ENCODE measurements around the gene MALAT1.

MALAT1 gene

DNA sequence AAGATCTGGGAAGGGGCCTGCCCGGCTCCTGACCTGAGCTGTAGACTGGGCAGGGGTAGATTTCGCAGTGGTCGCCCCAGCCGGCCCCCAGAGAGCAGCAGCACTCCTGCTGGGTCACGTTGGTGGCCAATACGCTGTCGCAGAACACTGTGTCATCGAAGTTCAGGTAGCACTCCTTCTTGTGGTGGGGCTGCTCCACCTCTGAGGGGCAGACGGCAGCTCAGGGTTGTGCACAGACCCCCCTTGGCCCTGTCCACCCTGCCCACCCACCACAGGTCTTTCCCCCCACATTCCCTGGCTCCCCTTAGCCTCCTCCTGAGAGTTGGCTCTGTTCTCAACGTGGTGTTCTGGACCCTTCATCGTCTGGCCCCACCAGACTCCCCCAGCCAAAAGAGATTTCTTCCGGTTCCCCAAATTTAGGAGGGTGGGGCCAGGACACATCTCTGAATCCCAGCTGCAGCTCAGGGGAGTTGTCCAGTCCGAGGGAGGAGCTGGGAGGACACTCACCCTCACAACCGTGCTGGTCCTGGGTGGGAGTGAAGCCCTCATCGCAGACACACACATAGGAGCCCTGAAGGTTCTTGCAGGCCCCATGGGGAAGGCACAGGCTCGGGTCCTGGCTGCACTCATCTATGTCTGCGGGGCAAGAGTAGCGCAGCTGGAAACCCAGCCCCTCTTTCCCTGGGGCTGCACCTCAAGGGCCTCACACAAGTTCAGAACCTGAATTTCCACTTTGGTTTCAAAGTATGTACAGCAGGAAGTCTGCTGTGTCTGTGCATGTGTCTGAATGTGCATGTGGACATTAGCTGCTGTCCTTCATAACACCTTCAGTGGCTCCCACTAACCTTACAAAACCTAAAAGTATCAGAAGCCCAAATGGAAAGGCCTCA lies 42.5 kb downstream of the MALAT1 start:
- no peak for DNase-seq
- Mint-ChIP-seq H3K36me3 (ENCODE audit: low read depth) (peaks cover 20% of the 10 kb centered on the region), H3K27me3 (ENCODE audit: low read depth, poor library complexity) (peaks cover 75% of the 10 kb centered on the region), H3K4me1 (peaks cover 46% of the 10 kb centered on the region), H3K27ac (no peak overlapping the region), H3K4me3 (peak overlapping the region; percentile 70), H3K9me3 (no peaks in the 10 kb centered on the region)
- TF ChIP-seq, protein P1, sequence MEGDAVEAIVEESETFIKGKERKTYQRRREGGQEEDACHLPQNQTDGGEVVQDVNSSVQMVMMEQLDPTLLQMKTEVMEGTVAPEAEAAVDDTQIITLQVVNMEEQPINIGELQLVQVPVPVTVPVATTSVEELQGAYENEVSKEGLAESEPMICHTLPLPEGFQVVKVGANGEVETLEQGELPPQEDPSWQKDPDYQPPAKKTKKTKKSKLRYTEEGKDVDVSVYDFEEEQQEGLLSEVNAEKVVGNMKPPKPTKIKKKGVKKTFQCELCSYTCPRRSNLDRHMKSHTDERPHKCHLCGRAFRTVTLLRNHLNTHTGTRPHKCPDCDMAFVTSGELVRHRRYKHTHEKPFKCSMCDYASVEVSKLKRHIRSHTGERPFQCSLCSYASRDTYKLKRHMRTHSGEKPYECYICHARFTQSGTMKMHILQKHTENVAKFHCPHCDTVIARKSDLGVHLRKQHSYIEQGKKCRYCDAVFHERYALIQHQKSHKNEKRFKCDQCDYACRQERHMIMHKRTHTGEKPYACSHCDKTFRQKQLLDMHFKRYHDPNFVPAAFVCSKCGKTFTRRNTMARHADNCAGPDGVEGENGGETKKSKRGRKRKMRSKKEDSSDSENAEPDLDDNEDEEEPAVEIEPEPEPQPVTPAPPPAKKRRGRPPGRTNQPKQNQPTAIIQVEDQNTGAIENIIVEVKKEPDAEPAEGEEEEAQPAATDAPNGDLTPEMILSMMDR (IDR thresholded peaks at IDR 0.05): no peak

DNA sequence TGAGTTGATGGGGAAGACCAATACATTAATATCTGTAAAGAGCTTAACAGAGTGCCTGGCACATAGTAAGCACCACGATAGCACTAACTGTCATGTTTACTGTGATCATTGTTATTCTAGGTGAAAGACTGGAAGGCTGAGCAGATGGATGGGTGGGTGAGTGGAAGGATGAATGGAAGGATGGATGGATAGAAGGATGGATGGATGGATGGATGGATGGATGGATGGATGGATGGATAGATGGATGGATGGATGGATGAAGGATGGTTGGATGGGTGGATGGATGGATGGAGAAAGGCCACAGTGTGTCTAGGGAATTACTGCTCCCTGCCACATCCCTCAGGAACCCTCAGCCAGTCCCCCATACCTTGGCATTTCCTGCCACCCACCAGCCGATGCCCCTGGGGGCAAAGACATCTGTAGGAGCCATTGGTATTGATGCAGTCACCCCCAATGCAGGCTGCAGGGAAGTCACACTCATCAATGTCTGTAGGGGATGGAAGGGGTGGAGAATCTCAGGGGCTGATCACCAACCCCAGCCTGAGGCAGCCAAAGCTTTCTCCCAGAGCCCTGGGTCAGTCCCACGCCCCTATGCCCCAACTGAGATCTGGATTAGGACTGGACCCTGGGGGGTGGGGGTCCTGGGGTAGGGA lies 44.0 kb downstream of the MALAT1 start:
- Mint-ChIP-seq H3K4me3 (no peak overlapping the region), H3K4me1 (peaks cover 49% of the 10 kb centered on the region), H3K36me3 (ENCODE audit: low read depth) (peaks cover 9% of the 10 kb centered on the region), H3K27me3 (ENCODE audit: low read depth, poor library complexity) (peaks cover 82% of the 10 kb centered on the region), H3K9me3 (no peaks in the 10 kb centered on the region), H3K27ac (no peak overlapping the region)
- TF ChIP-seq, protein P1 (IDR thresholded peaks at IDR 0.05): no peak
- no peak for DNase-seq

DNA sequence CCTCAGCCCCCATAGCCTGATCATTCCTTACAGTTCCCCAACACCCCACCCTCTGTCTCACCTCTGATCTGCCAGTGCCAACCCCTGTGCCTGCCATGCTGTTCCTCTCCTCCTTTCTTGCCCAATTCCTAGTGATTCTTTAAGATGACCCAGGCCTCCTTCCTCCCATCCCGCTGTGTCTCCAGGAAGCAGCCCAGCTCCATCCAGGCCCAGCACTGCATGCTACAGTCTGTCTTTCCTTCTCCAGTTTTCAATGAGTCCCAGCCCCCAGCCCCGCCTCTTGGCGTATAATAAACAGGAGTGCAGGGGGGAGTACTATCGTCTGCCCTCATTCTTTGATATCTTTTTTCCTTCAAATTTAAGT lies 47.0 kb downstream of the MALAT1 start:
- Mint-ChIP-seq H3K36me3 (ENCODE audit: low read depth) (peaks cover 10% of the 10 kb centered on the region), H3K4me3 (peak overlapping the region; percentile 46), H3K9me3 (no peaks in the 10 kb centered on the region), H3K4me1 (peaks cover 66% of the 10 kb centered on the region), H3K27me3 (ENCODE audit: low read depth, poor library complexity) (peaks cover 83% of the 10 kb centered on the region), H3K27ac (no peak overlapping the region)
- DNase-seq: no peak
- TF ChIP-seq, protein P1 (IDR thresholded peaks at IDR 0.05): no peak

DNA sequence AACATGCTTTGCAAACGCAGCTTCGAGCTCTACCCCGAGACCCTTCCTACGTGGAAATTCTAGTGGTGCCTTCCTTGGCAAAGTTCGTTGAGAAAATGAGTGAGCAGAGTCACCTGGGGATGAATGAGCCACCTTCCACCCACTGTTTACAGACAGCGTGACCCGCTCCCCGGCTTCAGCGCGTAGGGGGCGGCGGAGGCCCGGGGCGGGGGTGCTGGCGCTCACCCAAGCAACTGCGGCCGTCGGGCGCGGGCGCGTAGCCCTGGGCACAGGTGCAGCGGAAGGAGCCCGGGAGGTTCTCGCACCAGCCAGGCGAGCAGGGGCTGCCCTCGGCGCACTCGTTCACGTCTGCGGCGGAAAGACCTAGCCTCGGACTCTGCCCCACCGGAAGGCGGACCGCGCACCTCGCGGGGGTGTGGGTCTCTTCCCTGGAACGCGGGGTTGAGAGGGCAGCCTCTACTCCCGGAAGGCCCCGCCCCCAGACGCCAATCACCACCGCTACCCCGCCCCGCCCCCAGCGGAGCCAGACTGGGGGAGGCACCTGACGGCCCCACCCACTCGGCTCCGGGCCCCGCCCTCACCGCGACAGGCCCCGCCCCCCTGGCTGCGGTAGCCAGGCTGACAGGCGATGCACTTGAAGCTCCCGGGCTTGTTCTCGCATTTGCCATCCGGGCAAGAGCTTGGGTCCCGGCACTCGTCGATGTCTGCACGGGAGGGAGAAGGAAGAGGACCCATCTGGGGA lies 47.5 kb downstream of the MALAT1 start:
- no peak overlapping the region for H3K27ac Mint-ChIP-seq
- peaks cover 69% of the 10 kb centered on the region for H3K4me1 Mint-ChIP-seq
- peak; percentile 99 for DNase-seq
- H3K4me3 Mint-ChIP-seq: peak overlapping the region; percentile 67
- TF ChIP-seq, protein P1 (IDR thresholded peaks at IDR 0.05): no peak
- H3K27me3 Mint-ChIP-seq (ENCODE audit: low read depth, poor library complexity): peaks cover 83% of the 10 kb centered on the region
- H3K9me3 Mint-ChIP-seq: no peaks in the 10 kb centered on the region
- peaks cover 10% of the 10 kb centered on the region for H3K36me3 Mint-ChIP-seq (ENCODE audit: low read depth)

DNA sequence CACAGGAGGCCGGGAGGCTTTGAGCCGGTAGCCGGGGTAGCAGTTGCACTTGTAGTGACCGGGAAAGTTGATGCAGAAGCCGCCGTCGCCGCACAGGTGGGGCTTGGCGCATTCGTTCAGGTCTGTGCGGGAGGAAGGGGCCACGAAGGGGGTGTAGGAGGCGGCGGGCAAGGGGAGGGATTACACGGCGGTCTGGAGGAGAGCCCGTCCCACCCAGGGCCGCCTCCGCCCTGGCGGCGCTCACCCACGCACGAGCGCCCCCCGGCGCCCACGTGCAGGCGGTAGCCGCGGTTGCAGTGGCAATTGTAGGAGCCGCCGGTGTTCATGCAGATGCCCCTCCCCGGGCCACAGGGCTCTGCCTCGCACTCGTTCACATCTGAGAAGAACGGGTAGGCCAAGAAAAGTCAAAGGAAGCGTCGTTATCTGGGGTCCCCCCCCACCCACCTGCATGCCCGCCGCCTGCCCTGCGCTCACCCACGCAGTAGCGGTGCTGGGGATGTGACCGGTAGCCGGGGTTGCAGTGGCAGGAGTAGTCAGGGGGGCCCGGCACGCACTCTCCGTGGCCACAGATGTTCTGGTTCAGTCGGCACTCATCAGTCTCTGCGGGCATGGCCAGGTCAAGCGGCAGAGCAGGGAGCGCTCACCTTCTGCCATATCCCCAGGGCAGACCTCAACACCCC lies 48.7 kb downstream of the MALAT1 start:
- Mint-ChIP-seq H3K4me3 (no peak overlapping the region), H3K27me3 (ENCODE audit: low read depth, poor library complexity) (peaks cover 85% of the 10 kb centered on the region), H3K4me1 (peaks cover 72% of the 10 kb centered on the region), H3K27ac (no peak overlapping the region), H3K36me3 (ENCODE audit: low read depth) (peaks cover 8% of the 10 kb centered on the region), H3K9me3 (no peaks in the 10 kb centered on the region)
- no peak for DNase-seq
- TF ChIP-seq, protein P1 (IDR thresholded peaks at IDR 0.05): no peak

Measured in nephron progenitor cell (in vitro differentiated cells).